GM23338 (cell line): ENCODE data around the gene HECTD1. TPM values are rescaled to one million over a fixed set of nuclear protein-coding genes. Genes with fewer than 3 reads are reported as not detected.

ENCODE experiments used
- ATAC-seq: fragments of 200-7000 bp; cut with Tn5 transposase; 3 replicates; pipeline ENCODE4 v1.9.1; 2020
- DNase-seq: peaks from one replicate; pipeline ENCODE4 v3.0.0-alpha.2; 2015; ENCODE audit warnings: low spot score
- H2AFZ ChIP-seq: fragments of 200-600 bp; sonication (generic); 2 replicates; pipeline ENCODE4 v1.8.0; 2016; ENCODE audit warnings: antibody characterized with exemption, mild to moderate bottlenecking, moderate library complexity
- H3F3A ChIP-seq: fragments of 200-600 bp; sonication (generic); replicated peaks from 2 replicates; pipeline ENCODE4 v1.8.0; 2017; ENCODE audit warnings: antibody characterized with exemption, mixed run types, low read depth
- H3K27ac ChIP-seq: fragments of 200-600 bp; sonication (generic); 2 replicates; pipeline ENCODE4 v1.6.1; 2016; ENCODE audit warnings: low read depth
- H3K27me3 ChIP-seq: fragments of 200-600 bp; sonication (generic); 2 replicates; pipeline ENCODE4 v1.8.0; 2016; ENCODE audit warnings: mild to moderate bottlenecking, mixed run types, moderate library complexity; ENCODE audit not compliant: insufficient read depth
- H3K36me3 ChIP-seq: fragments of 200-600 bp; sonication (generic); 2 replicates; pipeline ENCODE4 v1.8.0; 2016; ENCODE audit warnings: mild to moderate bottlenecking; ENCODE audit not compliant: insufficient read depth
- H3K4me1 ChIP-seq: fragments of 200-600 bp; sonication (generic); 2 replicates; pipeline ENCODE4 v1.8.0; 2016; ENCODE audit warnings: mild to moderate bottlenecking, moderate library complexity; ENCODE audit not compliant: insufficient read depth
- H3K4me2 ChIP-seq: fragments of 200-600 bp; sonication (generic); 2 replicates; pipeline ENCODE4 v1.7.1; 2017; ENCODE audit warnings: mixed run types
- H3K4me3 ChIP-seq: fragments of 200-600 bp; sonication (generic); 2 replicates; pipeline ENCODE4 v1.6.1; 2016; ENCODE audit warnings: mixed run types
- H3K79me2 ChIP-seq: fragments of 200-600 bp; sonication (generic); replicated peaks from 2 replicates; pipeline ENCODE4 v1.8.0; 2017; ENCODE audit warnings: mild to moderate bottlenecking; ENCODE audit not compliant: insufficient read depth
- H3K9me2 ChIP-seq: fragments of 200-600 bp; sonication (generic); 2 replicates; pipeline ENCODE4 v1.8.0; 2017; ENCODE audit not compliant: insufficient read depth
- H4K20me1 ChIP-seq: fragments of 200-600 bp; sonication (generic); replicated peaks from 2 replicates; pipeline ENCODE4 v1.8.0; 2017; ENCODE audit warnings: mild to moderate bottlenecking; ENCODE audit not compliant: insufficient read depth
- H3K27ac Mint-ChIP-seq: 2 replicates; pipeline ENCODE4 v1.8.0; 2020; ENCODE audit warnings: inconsistent platforms, mild to moderate bottlenecking, moderate library complexity, mixed read lengths
- H3K27me3 Mint-ChIP-seq: 3 replicates; pipeline ENCODE4 v1.8.0; 2022; ENCODE audit warnings: low read depth, mild to moderate bottlenecking, moderate library complexity, mixed read lengths, inconsistent platforms; ENCODE audit not compliant: insufficient read depth, poor library complexity
- H3K36me3 Mint-ChIP-seq: 3 replicates; pipeline ENCODE4 v1.8.0; 2021; ENCODE audit warnings: low read depth, mild to moderate bottlenecking, inconsistent platforms, moderate library complexity, mixed read lengths
- H3K4me1 Mint-ChIP-seq: 3 replicates; pipeline ENCODE4 v1.8.0; 2020; ENCODE audit warnings: mild to moderate bottlenecking, inconsistent platforms, mixed read lengths
- H3K4me3 Mint-ChIP-seq: 3 replicates; pipeline ENCODE4 v1.8.0; 2021; ENCODE audit warnings: moderate library complexity, mild to moderate bottlenecking, inconsistent platforms, mixed read lengths
- H3K9me3 Mint-ChIP-seq: 3 replicates; pipeline ENCODE4 v1.8.0; 2020; ENCODE audit warnings: moderate library complexity, mild to moderate bottlenecking, inconsistent platforms, mixed read lengths
- CREB1 ChIP-seq: fragments of 250-450 bp; sonication (Bioruptor Pico); IDR thresholded peaks from 2 replicates; pipeline ENCODE4 v1.5.0; 2020; ENCODE audit warnings: low read depth, mild to moderate bottlenecking, moderate library complexity
- CTCF ChIP-seq, 2 experiments: fragments of 200-600 bp in 1 of 2; sonication (generic) in 1 of 2; conservative IDR thresholded peaks; 2 replicates each; pipeline versions ENCODE4 v1.5.1 to v1.6.1; 2016 to 2017; ENCODE audit warnings: antibody characterized with exemption in 2 of 2, low read depth in 2 of 2, mild to moderate bottlenecking in 2 of 2, moderate library complexity in 1 of 2
- ETS1 ChIP-seq: IDR thresholded peaks from 2 replicates; pipeline ENCODE4 v1.6.1; 2016; ENCODE audit warnings: antibody characterized with exemption
- EZH2 ChIP-seq: fragments of 200-600 bp; sonication (generic); IDR thresholded peaks from one replicate; pipeline ENCODE4 v1.8.0; 2017; ENCODE audit warnings: antibody characterized with exemption, mild to moderate bottlenecking, low read depth; ENCODE audit not compliant: unreplicated experiment
- EZH2phosphoT487 ChIP-seq: fragments of 200-600 bp; sonication (generic); IDR thresholded peaks from one replicate; pipeline ENCODE4 v1.8.1; 2018; ENCODE audit warnings: antibody characterized with exemption; ENCODE audit not compliant: unreplicated experiment
- JUNB ChIP-seq: IDR thresholded peaks from one replicate; pipeline ENCODE4 v1.6.1; 2016; ENCODE audit warnings: antibody characterized with exemption; ENCODE audit not compliant: unreplicated experiment
- NANOG ChIP-seq: IDR thresholded peaks from 2 replicates; pipeline ENCODE4 v1.6.1; 2016; ENCODE audit warnings: antibody characterized with exemption, borderline replicate concordance
- POLR2AphosphoS5 ChIP-seq: IDR thresholded peaks from 2 replicates; pipeline ENCODE4 v1.6.1; 2016; ENCODE audit warnings: antibody characterized with exemption, low read depth
- REST ChIP-seq: IDR thresholded peaks from one replicate; pipeline ENCODE4 v1.6.1; 2018; ENCODE audit warnings: antibody characterized with exemption; ENCODE audit not compliant: unreplicated experiment
- STAT1 ChIP-seq: IDR thresholded peaks from one replicate; pipeline ENCODE4 v1.6.1; 2016; ENCODE audit warnings: antibody characterized with exemption; ENCODE audit not compliant: unreplicated experiment
- ZNF114 ChIP-seq: fragments of 250-450 bp; sonication (Bioruptor Pico); IDR thresholded peaks from 2 replicates; pipeline ENCODE4 v1.5.0; 2020; ENCODE audit warnings: mild to moderate bottlenecking, moderate library complexity
- ZNF331 ChIP-seq: fragments of 250-450 bp; sonication (Bioruptor Pico); IDR thresholded peaks from 2 replicates; pipeline ENCODE4 v1.5.0; 2020; ENCODE audit warnings: low read depth, mild to moderate bottlenecking, moderate library complexity
- ZNF462 ChIP-seq: fragments of 250-450 bp; sonication (Bioruptor Pico); IDR thresholded peaks from 2 replicates; pipeline ENCODE4 v1.5.0; 2020; ENCODE audit warnings: mild to moderate bottlenecking, moderate library complexity
- polyA plus RNA-seq: library from polyadenylated mRNA; unstranded; fragments of >200 nt; fragmentation: Nextera tagmentation; extraction: Ambion mirVana; gene quantifications from 2 replicates; pipeline ENCODE4 v1.2.1, GENCODE V29; 2016
- total RNA-seq: library from RNA; depleted of rRNA; stranded (reverse); fragments of >200 nt; shearing (Covaris generic); gene quantifications from 2 replicates; pipeline ENCODE4 v1.2.3, GENCODE V29; 2014

HECTD1 gene
- total and polyA plus RNA-seq, 2 experiments from 2014 or later: 42.1 to 132 TPM

GRCh38 chr14:31223331-31223730, 15.7 kb upstream of the HECTD1 start (continued):
- TF ChIP-seq REST (no peak), EZH2phosphoT487 (no peak)

GRCh38 chr14:31222834-31223233, 15.2 kb upstream of the HECTD1 start:
- Mint-ChIP-seq H3K27ac (no peak overlapping the region), H3K9me3 (no peaks in the 10 kb centered on the region), H3K4me3 (no peak overlapping the region), H3K4me1 (no peaks in the 10 kb centered on the region), H3K36me3 (no peaks in the 10 kb centered on the region), H3K27me3 (no peaks in the 10 kb centered on the region)
- ATAC-seq (no peak), DNase-seq (no peak)
- Histone ChIP-seq H3K27ac (no peak overlapping the region), H3K4me1 (no peaks in the 10 kb centered on the region), H3K4me2 (no peak overlapping the region), H3K27me3 (no peaks in the 10 kb centered on the region), H3K79me2 (no peaks in the 10 kb centered on the region), H3F3A (no peaks in the 10 kb centered on the region), H3K36me3 (no peaks in the 10 kb centered on the region), H3K9me2 (no peaks in the 10 kb centered on the region), H3K4me3 (no peak overlapping the region), H2AFZ (no peak overlapping the region), H4K20me1 (no peaks in the 10 kb centered on the region)
- TF ChIP-seq STAT1 (no peak), JUNB (no peak), CREB1 (CRISPR knock-in tag) (no peak), ZNF331 (no peak), ETS1 (no peak), EZH2phosphoT487 (no peak), EZH2 (no peak), POLR2AphosphoS5 (no peak), ZNF114 (CRISPR knock-in tag) (no peak), CTCF (conservative IDR thresholded peaks at IDR 0.05; ENCODE audit: low read depth in 2 of 2) (no peak), NANOG (no peak), ZNF462 (CRISPR knock-in tag) (no peak)
